OCI-LY7 (cell line): ENCODE measurements around the gene SETD6.

ENCODE experiments used
- CTCF ChIP-seq: fragments of 200-600 bp; sonication (generic); conservative IDR thresholded peaks from 2 replicates; pipeline ENCODE4 v1.5.1; 2014; ENCODE audit warnings: mild to moderate bottlenecking, antibody characterized with exemption, low read length, moderate library complexity, mixed read lengths
- EZH2phosphoT487 ChIP-seq: fragments of 200-600 bp; sonication (generic); IDR thresholded peaks from 2 replicates; pipeline ENCODE4 v1.6.1; 2018; ENCODE audit warnings: low read depth, borderline replicate concordance, mild to moderate bottlenecking, mixed run types, antibody characterized with exemption, low read length, moderate library complexity, mixed read lengths

- TF ChIP-seq CTCF = no peak
- no peak for TF ChIP-seq EZH2phosphoT487
These were observed 41.4 kb downstream of the SETD6 start for GRCh38 chr16:58556678-58557077.
